IMR-90 (cell line): ENCODE results near the gene HMOX2. TPM values are rescaled to one million over a fixed set of nuclear protein-coding genes. Genes with fewer than 3 reads are reported as not detected.

Source experiments
- ATAC-seq: fragments of 200-7000 bp; cut with Tn5 transposase; 2 replicates; pipeline ENCODE4 v1.9.1; 2020; ENCODE audit warnings: low read depth, mild to moderate bottlenecking, moderate library complexity
- BruUV-seq: library from RNA; stranded (reverse); fragments of 400-500 nt; replicated peaks from 2 replicates; lab custom pipeline; 2021; lab: Mats Ljungman, UMichigan
- CTCF ChIA-PET: fragments of 300-600 bp; formaldehyde crosslinking; extraction: SDS; loops from one replicate; lab custom pipeline; 2021; ENCODE audit warnings: antibody characterized with exemption; lab: Yijun Ruan, JAX
- POLR2A ChIA-PET: fragments of 300-600 bp; sonication (Branson Sonifier 250); formaldehyde crosslinking; loops from one replicate; lab custom pipeline; 2022; ENCODE audit warnings: antibody characterized with exemption; ENCODE audit not compliant: unreplicated experiment; lab: Charles Lee
- DNase-seq: peaks from one replicate; pipeline ENCODE4 v3.0.0; 2013
- H2AFZ ChIP-seq: replicated peaks from 2 replicates; pipeline ENCODE3; 2013; ENCODE audit warnings: low read length, mild to moderate bottlenecking; ENCODE audit not compliant: poor library complexity
- H2AK5ac ChIP-seq: 2 replicates; pipeline ENCODE4 v1.6.1; 2013; ENCODE audit warnings: low read depth, low read length, inconsistent platforms
- H2AK9ac ChIP-seq: replicated peaks from 2 replicates; pipeline ENCODE3; 2013; ENCODE audit warnings: mild to moderate bottlenecking, low read depth, low read length, moderate library complexity; ENCODE audit not compliant: poor library complexity
- H2BK120ac ChIP-seq: 2 replicates; pipeline ENCODE4 v1.6.1; 2013; ENCODE audit warnings: low read depth, low read length, inconsistent platforms
- H2BK15ac ChIP-seq: 3 replicates; pipeline ENCODE4 v1.6.1; 2013; ENCODE audit warnings: low read depth, low read length, inconsistent platforms
- H2BK20ac ChIP-seq: 2 replicates; pipeline ENCODE4 v1.6.1; 2013; ENCODE audit warnings: low read depth, mild to moderate bottlenecking, inconsistent platforms, low read length, moderate library complexity
- H2BK5ac ChIP-seq: 2 replicates; pipeline ENCODE4 v1.6.1; 2013; ENCODE audit warnings: mild to moderate bottlenecking, low read depth, low read length, inconsistent platforms; ENCODE audit not compliant: poor library complexity, severe bottlenecking
- H3K14ac ChIP-seq: replicated peaks from 2 replicates; pipeline ENCODE4 v1.6.1; 2013; ENCODE audit warnings: low read depth, low read length, inconsistent platforms
- H3K18ac ChIP-seq: 2 replicates; pipeline ENCODE4 v1.6.1; 2013; ENCODE audit warnings: low read depth, low read length, control low read depth
- H3K23ac ChIP-seq: 2 replicates; pipeline ENCODE4 v1.6.1; 2013; ENCODE audit warnings: low read depth, low read length, inconsistent platforms
- H3K27ac ChIP-seq: 2 replicates; pipeline ENCODE4 v1.5.1; 2013; ENCODE audit warnings: mild to moderate bottlenecking, control low read depth, low read length; ENCODE audit not compliant: insufficient read depth
- H3K27me3 ChIP-seq: 2 replicates; pipeline ENCODE4 v1.6.1; 2013; ENCODE audit warnings: low read length; ENCODE audit not compliant: control insufficient read depth, insufficient read depth
- H3K36me3 ChIP-seq: 2 replicates; pipeline ENCODE4 v1.6.1; 2013; ENCODE audit warnings: low read length, mixed read lengths; ENCODE audit not compliant: control insufficient read depth, insufficient read depth
- H3K4ac ChIP-seq: 2 replicates; pipeline ENCODE4 v1.6.1; 2013; ENCODE audit warnings: low read depth, low read length, inconsistent platforms
- H3K4me1 ChIP-seq: 2 replicates; pipeline ENCODE4 v1.6.1; 2013; ENCODE audit warnings: low read length, mixed read lengths; ENCODE audit not compliant: control insufficient read depth, insufficient read depth
- H3K4me2 ChIP-seq: 2 replicates; pipeline ENCODE4 v1.6.1; 2013; ENCODE audit warnings: low read depth, mild to moderate bottlenecking, control low read depth, low read length, moderate library complexity
- H3K4me3 ChIP-seq: 2 replicates; pipeline ENCODE4 v1.5.1; 2013; ENCODE audit warnings: low read depth, mild to moderate bottlenecking, control low read depth, low read length, moderate library complexity; ENCODE audit not compliant: insufficient read depth
- H3K56ac ChIP-seq: 2 replicates; pipeline ENCODE4 v1.6.1; 2013; ENCODE audit warnings: low read length, inconsistent platforms; ENCODE audit not compliant: insufficient read depth; ENCODE audit errors: extremely low read depth
- H3K79me1 ChIP-seq, 2 experiments: 2 replicates each; pipeline ENCODE4 v1.6.1; 2013; ENCODE audit warnings: low read length in 2 of 2, inconsistent platforms in 1 of 2, low read depth in 1 of 2
- H3K9ac ChIP-seq: 2 replicates; pipeline ENCODE4 v1.6.1; 2013; ENCODE audit warnings: low read depth, low read length, control low read depth
- H3K9me1 ChIP-seq: 2 replicates; pipeline ENCODE4 v1.6.1; 2013; ENCODE audit warnings: low read length, inconsistent platforms; ENCODE audit not compliant: insufficient read depth
- H3K9me3 ChIP-seq: 2 replicates; pipeline ENCODE4 v1.6.1; 2013; ENCODE audit warnings: low read length; ENCODE audit not compliant: control insufficient read depth, insufficient read depth
- H4K20me1 ChIP-seq: 2 replicates; pipeline ENCODE4 v1.6.1; 2013; ENCODE audit warnings: low read length, inconsistent platforms; ENCODE audit not compliant: insufficient read depth
- H4K5ac ChIP-seq: 2 replicates; pipeline ENCODE4 v1.6.1; 2013; ENCODE audit warnings: mild to moderate bottlenecking, low read depth, low read length, control low read depth
- H4K8ac ChIP-seq, 2 experiments: 2 replicates each; pipeline ENCODE4 v1.6.1; 2013; ENCODE audit warnings: low read depth in 2 of 2, low read length in 2 of 2, control low read depth in 1 of 2, inconsistent platforms in 1 of 2
- H4K91ac ChIP-seq: 2 replicates; pipeline ENCODE4 v1.6.1; 2013; ENCODE audit warnings: low read depth, low read length, inconsistent platforms; ENCODE audit not compliant: insufficient read depth
- BHLHE40 ChIP-seq: fragments of 150-350 bp; IDR thresholded peaks from 2 replicates; pipeline ENCODE4 v1.6.1; 2016; ENCODE audit warnings: mild to moderate bottlenecking, low read depth, low read length
- FOS ChIP-seq: fragments of 150-350 bp; IDR thresholded peaks from 2 replicates; pipeline ENCODE4 v1.6.1; 2016; ENCODE audit warnings: low read depth, low read length
- MAFK ChIP-seq: IDR thresholded peaks from 2 replicates; pipeline ENCODE4 v1.6.1; 2012; ENCODE audit warnings: low read depth, low read length, improper control_type of control experiment
- MAZ ChIP-seq: IDR thresholded peaks from 2 replicates; pipeline ENCODE4 v1.6.1; 2012; ENCODE audit warnings: low read depth, mild to moderate bottlenecking, low read length, improper control_type of control experiment, moderate library complexity, borderline replicate concordance
- MXI1 ChIP-seq: IDR thresholded peaks from 2 replicates; pipeline ENCODE4 v1.6.1; 2012; ENCODE audit warnings: low read depth, mild to moderate bottlenecking, low read length, moderate library complexity, borderline replicate concordance
- NFE2L2 ChIP-seq: fragments of 150-350 bp; IDR thresholded peaks from 2 replicates; pipeline ENCODE4 v1.6.1; 2016; ENCODE audit warnings: low read depth, mild to moderate bottlenecking, low read length
- POLR2A ChIP-seq: IDR thresholded peaks from 2 replicates; pipeline ENCODE4 v1.6.1; 2012; ENCODE audit warnings: mild to moderate bottlenecking, low read depth, low read length
- RFX5 ChIP-seq: IDR thresholded peaks from 2 replicates; pipeline ENCODE4 v1.8.0; 2012; ENCODE audit warnings: low read depth, mild to moderate bottlenecking, low read length, moderate library complexity
- WGBS, 2 experiments: methylation state at CpG; one replicate each; pipeline versions ENCODE4 v1.1.5 to v1.1.7; 2013; ENCODE audit warnings: missing lambda C conversion rate in 2 of 2; ENCODE audit not compliant: insufficient read length in 1 of 2; ENCODE audit errors: extremely low coverage in 2 of 2; 5-methylcytosine and 5-hydroxymethylcytosine counted together
- dilution Hi-C: fragments of 300-500 bp; cut with HindIII; formaldehyde crosslinking; loops from one replicate; pipeline ENCODE4 v1.14.3; 2018; ENCODE audit warnings: low sequenced_read_pairs; ENCODE audit not compliant: unreplicated experiment
- in situ Hi-C: fragments of 300-500 bp; cut with MboI; formaldehyde crosslinking; loops from 3 replicates; pipeline ENCODE4 v1.14.3; 2019; ENCODE audit warnings: low sequenced_read_pairs, inconsistent platforms, mixed read lengths
- intact Hi-C: fragments of 100-400 bp; cut with micrococcal nuclease; formaldehyde crosslinking; loops from 2 replicates; pipeline ENCODE4 v1.10.0; 2022
- polyA plus RNA-seq, 3 experiments: library from polyadenylated mRNA; depleted of rRNA; stranded (reverse); fragments of >200 nt; gene quantifications; 2 replicates each; pipeline ENCODE4 v1.2.3, GENCODE V29; 2012; ENCODE audit warnings: low replicate concordance in 1 of 3
- total RNA-seq: library from RNA; depleted of rRNA; stranded (reverse); fragments of >200 nt; gene quantifications from 2 replicates; pipeline ENCODE4 v1.2.3, GENCODE V29; 2012
- TF ChIP-seq, protein P1 (sequence below): fragments of 150-350 bp; IDR thresholded peaks from 2 replicates; pipeline ENCODE4 v1.6.1; 2016; ENCODE audit warnings: low read depth, mild to moderate bottlenecking, low read length, moderate library complexity, borderline replicate concordance

HMOX2 gene
- total and polyA plus RNA-seq, 2 of the 4 experiments (the other 2 are of a cell fraction) = 93.9 to 98.8 TPM

DNA sequence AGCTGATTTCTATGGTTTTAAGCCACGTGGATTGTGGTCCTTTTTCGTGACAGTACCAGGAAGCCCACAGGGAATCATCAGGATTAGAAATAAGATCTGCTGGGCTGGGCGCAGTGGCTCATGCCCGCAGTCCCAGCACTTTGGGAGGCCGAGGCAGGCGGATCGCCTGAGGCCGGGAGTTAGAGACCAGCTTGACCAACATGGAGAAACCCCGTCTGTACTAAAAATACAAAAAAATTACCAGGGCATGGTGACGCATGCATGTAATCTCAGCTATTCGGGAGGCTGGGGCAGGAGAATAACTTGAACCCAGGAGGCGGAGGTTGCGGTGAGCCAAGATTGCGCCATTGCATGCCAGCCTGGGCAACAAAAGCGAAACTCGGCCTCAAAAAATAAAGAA, 8.3 kb upstream of the HMOX2 start (continued):
- TF ChIP-seq, protein P1, sequence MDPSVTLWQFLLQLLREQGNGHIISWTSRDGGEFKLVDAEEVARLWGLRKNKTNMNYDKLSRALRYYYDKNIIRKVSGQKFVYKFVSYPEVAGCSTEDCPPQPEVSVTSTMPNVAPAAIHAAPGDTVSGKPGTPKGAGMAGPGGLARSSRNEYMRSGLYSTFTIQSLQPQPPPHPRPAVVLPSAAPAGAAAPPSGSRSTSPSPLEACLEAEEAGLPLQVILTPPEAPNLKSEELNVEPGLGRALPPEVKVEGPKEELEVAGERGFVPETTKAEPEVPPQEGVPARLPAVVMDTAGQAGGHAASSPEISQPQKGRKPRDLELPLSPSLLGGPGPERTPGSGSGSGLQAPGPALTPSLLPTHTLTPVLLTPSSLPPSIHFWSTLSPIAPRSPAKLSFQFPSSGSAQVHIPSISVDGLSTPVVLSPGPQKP = no peak
- TF ChIP-seq MAZ (no peak), FOS (no peak)

DNA sequence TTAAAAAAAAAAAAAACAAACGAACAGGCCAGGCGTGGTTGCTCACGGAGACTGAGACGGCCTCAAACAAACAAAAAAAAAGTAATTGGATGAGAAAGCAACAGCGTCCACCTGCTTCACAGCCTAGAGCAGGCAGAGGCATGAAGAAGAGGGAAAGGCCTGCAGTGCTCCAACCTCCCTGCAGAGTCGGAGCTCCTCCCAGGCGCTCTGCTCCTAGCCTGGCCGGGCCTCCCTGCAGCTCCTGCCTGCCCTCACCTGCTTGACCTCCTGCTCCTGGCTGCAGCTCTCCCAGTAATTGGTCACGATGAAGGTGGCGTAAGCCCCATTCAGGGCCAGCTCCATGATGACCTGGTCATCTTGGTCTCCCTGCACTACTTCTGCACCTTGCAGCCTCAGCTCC, 7.2 kb upstream of the HMOX2 start:
- H2BK5ac ChIP-seq = no peak overlapping the region
- no peak overlapping the region for H3K14ac ChIP-seq
- no peak for ATAC-seq
- no peak overlapping the region for H3K4ac ChIP-seq
- peak overlapping the region; percentile 28 for H2AK9ac ChIP-seq
- H3K23ac ChIP-seq = no peak overlapping the region
- peaks cover 11 to 26% of the 10 kb centered on the region in 2 experiments; a peak in 3 of 4 replicates for H3K79me1 ChIP-seq
- H3K27ac ChIP-seq = no peak overlapping the region
- dilution Hi-C loops = no loop called here
- H4K5ac ChIP-seq = no peak overlapping the region
- TF ChIP-seq MAZ (no peak), POLR2A (no peak), NFE2L2 (no peak), MAFK (no peak), RFX5 (no peak), BHLHE40 (no peak), MXI1 (no peak)
- intact Hi-C loops = no loop called here
- peaks cover 27% of the 10 kb centered on the region for H3K36me3 ChIP-seq
- H3K4me1 ChIP-seq = peaks cover 2% of the 10 kb centered on the region
- no peaks in the 10 kb centered on the region for H3K27me3 ChIP-seq
- CTCF ChIA-PET = no interaction called here
- H3K9me1 ChIP-seq = 0 out of 2 replicates have a peak, but pooled peaks cover 2% of the 10 kb centered on the region
- no peak overlapping the region for H3K4me3 ChIP-seq
- no peak overlapping the region for H4K91ac ChIP-seq
- no peak overlapping the region for H2BK20ac ChIP-seq
- no peak overlapping the region for H3K18ac ChIP-seq
- no peak overlapping the region for H2BK120ac ChIP-seq
- BruUV-seq = no TSS peak
- peaks cover under 1% of the 10 kb centered on the region; the same call in 1 of the 2 replicates for H4K20me1 ChIP-seq
- POLR2A ChIA-PET = no interaction called here
- H2AK5ac ChIP-seq = no peak overlapping the region
- WGBS, 2 experiments = 96% methylated on average over 5 of the region's 10 CpGs; no CpG with 5 or more reads in 1 of the 2 experiments
- H2BK15ac ChIP-seq = no peak overlapping the region
- no peak overlapping the region for H3K4me2 ChIP-seq
- H3K9ac ChIP-seq = no peak overlapping the region
- no peaks in the 10 kb centered on the region for H3K9me3 ChIP-seq
- no peak for DNase-seq
- in situ Hi-C loops = no loop called here
- H4K8ac ChIP-seq = no peak overlapping the region
- no peak overlapping the region for H3K56ac ChIP-seq
- H2AFZ ChIP-seq = no peak overlapping the region
